G401 (cell line): ENCODE data around the gene LY6G6D. TPM values are rescaled to one million over a fixed set of nuclear protein-coding genes. Genes with fewer than 3 reads are reported as not detected.

Experiments
- DNase-seq: peaks from one replicate; pipeline ENCODE4 v3.0.0-alpha.2; 2015; ENCODE audit warnings: low spot score
- in situ Hi-C: cut with HindIII; loops from 2 replicates; pipeline ENCODE4 v1.10.0; 2016; ENCODE audit warnings: low sequenced_read_pairs, mixed read lengths
- total RNA-seq: library from RNA; depleted of rRNA; stranded (reverse); fragments of >200 nt; shearing (Covaris generic); gene quantifications from 2 replicates; pipeline ENCODE4 v1.2.3, GENCODE V29; 2014; rRNA removed

Gene LY6G6D, protein sequence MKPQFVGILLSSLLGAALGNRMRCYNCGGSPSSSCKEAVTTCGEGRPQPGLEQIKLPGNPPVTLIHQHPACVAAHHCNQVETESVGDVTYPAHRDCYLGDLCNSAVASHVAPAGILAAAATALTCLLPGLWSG
- not detected in 2 replicates for total RNA-seq

DNA sequence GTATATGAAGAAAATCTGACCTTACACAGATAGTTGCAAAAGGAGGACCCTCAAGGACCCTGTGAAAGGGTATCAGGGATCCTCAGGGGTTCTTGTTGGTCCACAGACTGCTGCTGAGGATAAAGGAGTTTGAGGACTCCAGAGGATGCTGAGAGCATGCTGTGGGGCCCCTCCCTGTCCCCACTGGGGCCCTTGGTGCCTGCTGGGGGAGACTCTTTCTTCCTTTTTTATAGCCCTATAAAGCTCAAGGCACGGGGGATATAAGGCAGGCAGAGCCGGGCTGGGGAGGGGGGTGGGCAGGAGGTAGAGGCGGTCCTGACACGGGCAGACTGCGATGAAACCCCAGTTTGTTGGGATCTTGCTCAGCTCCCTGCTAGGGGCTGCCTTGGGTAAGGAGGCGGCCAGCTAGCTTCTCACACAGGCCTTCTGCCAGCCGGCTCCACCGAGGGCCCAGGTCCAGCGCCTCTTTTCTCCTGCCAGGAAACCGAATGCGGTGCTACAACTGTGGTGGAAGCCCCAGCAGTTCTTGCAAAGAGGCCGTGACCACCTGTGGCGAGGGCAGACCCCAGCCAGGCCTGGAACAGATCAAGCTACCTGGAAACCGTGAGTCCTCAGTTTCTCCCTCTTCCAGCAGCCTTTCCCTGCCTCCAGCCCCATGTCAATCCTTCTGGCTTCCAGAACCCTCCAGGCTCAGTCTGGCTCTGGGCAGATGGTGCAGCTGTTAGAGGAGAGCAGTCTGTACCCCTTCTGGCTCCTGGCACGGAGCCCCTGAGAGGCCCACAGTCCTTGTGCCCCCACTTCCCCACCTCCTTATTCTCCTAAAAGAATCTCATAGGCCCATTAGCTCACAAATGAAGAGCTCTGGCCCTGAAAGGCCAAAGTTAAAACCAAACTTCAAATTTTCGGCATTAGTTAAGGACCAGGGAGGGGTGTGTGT is at the start of gene LY6G6D:
Gene LY6G6D, plus strand, starts transcription at position 327 of the 937 bp plus-strand sequence. Its CDS starts 8 bp downstream, at position 335.
- in situ Hi-C loops = no loop called here
- DNase-seq = no peak

DNA sequence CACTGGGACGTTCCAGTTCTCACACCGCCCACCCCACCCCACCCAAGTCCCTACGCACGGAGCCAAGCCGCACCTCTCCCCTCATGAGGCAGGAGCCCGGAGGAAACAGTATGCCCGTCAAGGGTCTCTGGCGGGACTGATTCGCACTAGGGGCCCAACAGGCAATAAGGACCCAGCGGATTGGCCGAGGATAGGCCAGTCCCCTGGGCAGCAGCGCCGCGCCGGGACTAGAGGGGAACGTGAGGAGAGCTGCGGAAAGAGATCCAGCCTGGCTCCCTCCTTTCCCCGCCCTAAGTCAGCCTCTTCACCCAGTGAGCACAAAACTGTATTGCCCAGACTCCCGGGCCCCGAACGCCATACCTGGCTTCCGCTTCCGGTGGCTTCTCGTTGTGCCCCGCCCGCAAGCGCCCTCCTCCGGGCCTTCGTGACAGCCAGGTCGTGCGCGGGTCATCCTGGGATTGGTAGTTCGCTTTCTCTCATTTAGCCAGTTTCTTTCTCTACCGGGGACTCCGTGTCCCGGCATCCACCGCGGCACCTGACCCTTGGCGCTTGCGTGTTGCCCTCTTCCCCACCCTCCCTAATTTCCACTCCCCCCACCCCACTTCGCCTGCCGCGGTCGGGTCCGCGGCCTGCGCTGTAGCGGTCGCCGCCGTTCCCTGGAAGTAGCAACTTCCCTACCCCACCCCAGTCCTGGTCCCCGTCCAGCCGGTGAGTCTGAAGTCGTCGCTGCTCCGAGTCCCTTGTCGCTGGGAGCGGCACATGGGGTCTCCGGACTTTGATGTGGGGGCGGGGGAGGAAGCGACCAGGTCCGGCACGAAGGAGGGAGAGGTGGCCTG is 49.4 kb upstream of the LY6G6D start, which contains the start of gene CSNK2B:
Gene CSNK2B, plus strand, starts transcription at position 580 of the 836 bp plus-strand sequence. CDS start 752 bp downstream, outside the sequence.
- peak; percentile 99 for DNase-seq
- in situ Hi-C loops = no loop called here

- in situ Hi-C loops = no loop called here
- DNase-seq = no peak
These were observed 48.7 kb upstream of the LY6G6D start for GRCh38 chr6:31666337-31666965.

GRCh38 chr6:31669676-31670075 is 45.5 kb upstream of the LY6G6D start, which contains the start of gene LY6G5B:
TSS of gene LY6G5B (plus strand) at chr6:31669976. CDS start at chr6:31670951, 975 bp downstream.
- DNase-seq = no peak
- in situ Hi-C loops = no loop called here

DNA sequence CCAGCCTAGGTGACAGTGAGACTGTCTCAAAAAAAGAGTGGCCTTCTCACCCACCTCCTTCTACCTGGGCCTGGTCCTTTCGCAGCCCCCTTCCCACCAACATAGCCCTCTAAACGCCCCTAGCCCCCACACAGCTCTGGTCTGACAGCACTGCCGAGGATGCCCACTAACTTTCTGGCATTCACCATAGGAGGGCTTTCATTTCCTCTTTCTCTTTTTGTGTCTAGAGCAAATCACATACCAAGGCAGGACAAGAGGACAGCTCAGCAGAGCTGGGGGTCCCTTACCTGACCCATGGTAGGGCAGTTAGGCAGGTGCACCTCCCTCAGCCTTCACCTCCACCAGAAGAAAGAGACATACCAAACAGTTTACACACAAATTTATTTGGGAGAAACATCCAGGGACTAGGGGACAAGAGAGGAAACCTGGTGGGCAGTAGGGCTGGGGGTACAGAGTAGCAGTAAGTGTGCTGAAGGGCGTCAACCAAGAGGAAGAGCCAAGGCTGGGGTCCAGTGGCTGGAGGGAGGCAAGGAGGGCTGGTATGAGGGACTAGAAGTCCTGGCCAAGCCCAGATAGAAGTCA is 38.7 kb upstream of the LY6G6D start:
- DNase-seq = no peak
- in situ Hi-C loops = no loop called here

- no peak for DNase-seq
- in situ Hi-C loops = no loop called here
These were observed 38.2 kb upstream of the LY6G6D start for GRCh38 chr6:31676904-31677303.

GRCh38 chr6:31677955-31678354 is 37.2 kb upstream of the LY6G6D start:
- in situ Hi-C loops = no loop called here

DNA sequence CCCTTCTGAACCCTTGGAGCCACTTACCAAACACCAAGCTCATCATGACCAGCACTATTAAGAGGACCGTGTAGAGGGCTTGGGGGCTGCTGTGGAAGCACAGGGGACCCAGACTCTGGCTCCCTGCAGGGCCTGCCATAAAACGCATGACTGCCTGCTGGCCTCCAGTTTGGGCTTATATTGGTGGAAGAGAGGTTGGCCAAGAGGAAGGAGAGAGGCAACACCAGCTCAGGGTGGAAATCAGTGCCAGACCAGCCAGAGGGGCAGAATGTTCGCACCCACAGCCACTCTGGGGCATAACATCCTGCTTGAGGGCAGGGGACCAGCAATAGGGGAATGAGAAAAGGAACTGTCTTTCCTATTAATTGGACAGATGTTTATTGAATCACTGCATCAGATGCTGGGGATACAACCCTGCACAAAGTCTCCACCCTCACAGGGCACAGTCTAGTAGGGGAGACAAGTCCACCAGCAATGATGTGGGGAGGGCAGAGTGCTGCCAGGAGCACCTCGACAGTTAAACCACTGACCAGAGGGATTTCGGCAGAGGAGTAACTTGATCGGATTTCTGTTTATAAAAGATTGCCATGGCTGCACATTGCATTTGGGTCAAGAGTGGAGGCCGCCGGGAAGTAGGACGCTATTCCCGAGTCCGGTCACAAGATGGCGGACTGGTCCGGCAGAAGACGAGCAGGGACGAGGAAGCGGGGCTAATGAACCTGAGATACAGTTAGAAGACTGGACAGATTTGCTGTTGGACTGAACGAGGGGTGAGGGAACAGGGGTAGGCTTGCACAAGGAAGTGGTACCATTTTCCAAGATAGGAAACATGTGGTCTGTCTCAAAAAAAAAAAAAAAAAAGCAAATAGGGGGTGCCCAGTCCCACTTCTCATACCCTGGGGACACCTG is 34.7 kb upstream of the LY6G6D start, which contains the start of gene LY6G5C:
Gene LY6G5C, minus strand, starts transcription at position 842 of the 909 bp plus-strand sequence. Its CDS starts 694 bp downstream, at position 148.
- DNase-seq = peak; percentile 88
- in situ Hi-C loops = no loop called here

More at GRCh38 chr6:31677955-31678354, 37.2 kb upstream of the LY6G6D start:
- no peak for DNase-seq

- no peak for DNase-seq
- in situ Hi-C loops = no loop called here
These were observed 33.9 kb upstream of the LY6G6D start for GRCh38 chr6:31681135-31681671.

DNA sequence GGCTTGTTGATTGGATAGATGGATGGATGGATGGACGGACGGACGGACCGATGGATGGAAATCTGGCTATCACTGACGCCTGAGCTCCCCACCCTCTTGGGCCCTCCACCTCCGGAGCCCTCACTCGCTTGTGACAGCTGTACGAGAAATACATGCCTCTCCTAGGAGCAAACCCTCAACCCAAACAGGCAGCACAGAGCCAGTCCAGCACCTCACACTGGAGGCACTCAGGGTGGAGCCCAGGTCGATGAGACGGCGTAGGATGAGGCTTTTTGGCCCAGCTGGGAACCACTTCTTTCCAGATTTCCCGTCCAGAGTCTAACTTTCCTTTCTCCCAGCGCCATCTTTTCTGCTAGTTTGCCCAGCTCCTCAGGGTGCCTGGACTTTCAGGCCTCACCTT is 31.6 kb upstream of the LY6G6D start:
- DNase-seq = no peak
- in situ Hi-C loops = no loop called here

DNA sequence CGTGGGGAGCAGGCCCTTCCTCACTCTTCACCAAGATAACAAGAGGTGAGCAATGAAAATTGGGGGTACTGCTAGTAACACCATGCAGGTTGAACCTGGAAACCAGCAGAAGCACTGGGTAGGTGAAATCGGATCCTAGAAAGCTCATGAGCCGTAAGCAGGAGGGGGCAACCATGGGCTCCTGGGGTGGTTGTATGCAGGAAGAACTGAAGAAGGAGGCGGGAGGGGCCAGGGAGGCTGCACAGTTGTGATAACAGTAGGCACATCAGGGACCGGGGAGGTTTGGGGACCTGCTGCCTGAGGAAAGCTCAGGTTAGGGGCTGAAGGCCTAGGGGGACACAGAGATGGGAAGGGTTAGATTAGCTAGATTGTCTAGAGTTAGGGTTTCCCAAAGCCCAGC is 28.7 kb upstream of the LY6G6D start:
- in situ Hi-C loops = no loop called here
- DNase-seq = no peak

GRCh38 chr6:31687321-31687720 is 27.8 kb upstream of the LY6G6D start:
- in situ Hi-C loops = no loop called here
- DNase-seq = no peak

DNA sequence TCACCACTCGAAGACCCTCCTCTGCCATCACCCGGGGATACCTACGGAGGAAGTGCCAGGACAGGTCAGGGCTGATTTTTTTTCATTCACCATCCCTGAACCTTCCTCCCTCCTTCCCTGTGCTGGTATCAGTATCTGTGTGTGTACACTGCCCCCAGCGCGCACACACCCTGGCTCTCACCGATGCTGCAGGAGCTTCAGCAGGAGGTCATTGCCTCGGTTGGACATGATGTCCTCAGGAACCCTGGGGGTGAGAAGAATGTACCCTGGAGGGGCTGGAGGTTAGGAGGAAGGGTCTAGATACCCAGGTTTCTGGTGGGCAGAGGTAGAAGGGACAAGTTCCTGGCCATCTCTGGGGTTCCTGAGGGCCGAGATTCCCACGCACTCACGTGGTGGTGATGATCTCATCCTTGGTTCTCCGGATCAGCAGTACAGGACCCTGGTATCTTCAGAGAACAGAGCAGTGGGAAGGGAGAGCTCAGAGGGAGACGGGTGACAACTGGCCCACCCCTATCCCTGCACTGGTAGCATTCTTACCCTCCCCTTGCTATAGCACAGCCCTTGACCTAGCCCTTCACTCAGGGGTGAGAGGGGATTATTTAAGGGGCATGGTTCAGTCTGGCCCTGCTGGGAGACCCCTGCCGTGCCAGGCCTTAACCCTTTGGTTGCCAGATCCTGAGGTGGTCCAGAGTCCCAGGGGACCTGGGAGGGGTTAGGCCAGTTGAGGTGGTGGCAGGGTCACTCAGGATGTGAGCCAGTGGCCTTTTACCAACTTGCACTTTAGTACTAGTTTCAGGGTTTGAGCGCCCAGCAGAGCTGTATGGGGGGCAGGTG is 27.1 kb upstream of the LY6G6D start:
- no peak for DNase-seq
- in situ Hi-C loops = no loop called here

- in situ Hi-C loops = no loop called here
- no peak for DNase-seq
These were observed 25.7 kb upstream of the LY6G6D start for GRCh38 chr6:31689249-31690110.

GRCh38 chr6:31690231-31691077 is 24.7 kb upstream of the LY6G6D start:
- DNase-seq = no peak
- in situ Hi-C loops = no loop called here
